Measurements from ENCODE around the gene IL10RB. TPM values are rescaled to one million over a fixed set of nuclear protein-coding genes. Genes with fewer than 3 reads are reported as not detected.

The IL10RB gene
- total and polyA plus RNA-seq, 2 experiments from 2014 or later, result 2.2 to 2.5 TPM

- H3K4me3 Mint-ChIP-seq, result no peak overlapping the region
- no peak overlapping the region for H3K4me2 ChIP-seq
- no peak for DNase-seq (ENCODE audit: low spot score)
- no peak overlapping the region for H3K27ac ChIP-seq (ENCODE audit: low read depth)
- H3K36me3 Mint-ChIP-seq (ENCODE audit: low read depth), result peaks cover 67% of the 10 kb centered on the region
- H3K27ac Mint-ChIP-seq, result no peak overlapping the region
- H3K79me2 ChIP-seq (replicated peaks; ENCODE audit: insufficient read depth), result peaks cover 9% of the 10 kb centered on the region; the same call in 1 of the 2 replicates
- H3K4me3 ChIP-seq, result no peak overlapping the region
- no peaks in the 10 kb centered on the region for H3F3A ChIP-seq (replicated peaks; ENCODE audit: low read depth)
- ATAC-seq, result no peak
- no peaks in the 10 kb centered on the region for H3K9me2 ChIP-seq (ENCODE audit: insufficient read depth)
- H3K4me1 ChIP-seq (ENCODE audit: insufficient read depth), result no peaks in the 10 kb centered on the region
- H4K20me1 ChIP-seq (replicated peaks; ENCODE audit: insufficient read depth), result no peaks in the 10 kb centered on the region
- H3K9me3 Mint-ChIP-seq, result peaks cover 17% of the 10 kb centered on the region
- peaks cover 20% of the 10 kb centered on the region for H3K36me3 ChIP-seq (ENCODE audit: insufficient read depth)
- no peaks in the 10 kb centered on the region for H3K27me3 ChIP-seq (ENCODE audit: insufficient read depth)
- H3K27me3 Mint-ChIP-seq (ENCODE audit: insufficient read depth, low read depth, poor library complexity), result peaks cover 2% of the 10 kb centered on the region
- H3K4me1 Mint-ChIP-seq, result no peaks in the 10 kb centered on the region
- TF ChIP-seq CREB1 (CRISPR knock-in tag; IDR thresholded peaks at IDR 0.05; ENCODE audit: low read depth) (no peak), POLR2AphosphoS5 (IDR thresholded peaks at IDR 0.05; ENCODE audit: low read depth) (no peak), EZH2phosphoT487 (IDR thresholded peaks at IDR 0.05; ENCODE audit: unreplicated experiment) (no peak), EZH2 (IDR thresholded peaks at IDR 0.05; ENCODE audit: low read depth, unreplicated experiment) (no peak), STAT1 (IDR thresholded peaks at IDR 0.05; ENCODE audit: unreplicated experiment) (no peak), ZNF114 (CRISPR knock-in tag; IDR thresholded peaks at IDR 0.05) (no peak), NANOG (IDR thresholded peaks at IDR 0.05; ENCODE audit: borderline replicate concordance) (no peak)
- TF ChIP-seq, protein P1, sequence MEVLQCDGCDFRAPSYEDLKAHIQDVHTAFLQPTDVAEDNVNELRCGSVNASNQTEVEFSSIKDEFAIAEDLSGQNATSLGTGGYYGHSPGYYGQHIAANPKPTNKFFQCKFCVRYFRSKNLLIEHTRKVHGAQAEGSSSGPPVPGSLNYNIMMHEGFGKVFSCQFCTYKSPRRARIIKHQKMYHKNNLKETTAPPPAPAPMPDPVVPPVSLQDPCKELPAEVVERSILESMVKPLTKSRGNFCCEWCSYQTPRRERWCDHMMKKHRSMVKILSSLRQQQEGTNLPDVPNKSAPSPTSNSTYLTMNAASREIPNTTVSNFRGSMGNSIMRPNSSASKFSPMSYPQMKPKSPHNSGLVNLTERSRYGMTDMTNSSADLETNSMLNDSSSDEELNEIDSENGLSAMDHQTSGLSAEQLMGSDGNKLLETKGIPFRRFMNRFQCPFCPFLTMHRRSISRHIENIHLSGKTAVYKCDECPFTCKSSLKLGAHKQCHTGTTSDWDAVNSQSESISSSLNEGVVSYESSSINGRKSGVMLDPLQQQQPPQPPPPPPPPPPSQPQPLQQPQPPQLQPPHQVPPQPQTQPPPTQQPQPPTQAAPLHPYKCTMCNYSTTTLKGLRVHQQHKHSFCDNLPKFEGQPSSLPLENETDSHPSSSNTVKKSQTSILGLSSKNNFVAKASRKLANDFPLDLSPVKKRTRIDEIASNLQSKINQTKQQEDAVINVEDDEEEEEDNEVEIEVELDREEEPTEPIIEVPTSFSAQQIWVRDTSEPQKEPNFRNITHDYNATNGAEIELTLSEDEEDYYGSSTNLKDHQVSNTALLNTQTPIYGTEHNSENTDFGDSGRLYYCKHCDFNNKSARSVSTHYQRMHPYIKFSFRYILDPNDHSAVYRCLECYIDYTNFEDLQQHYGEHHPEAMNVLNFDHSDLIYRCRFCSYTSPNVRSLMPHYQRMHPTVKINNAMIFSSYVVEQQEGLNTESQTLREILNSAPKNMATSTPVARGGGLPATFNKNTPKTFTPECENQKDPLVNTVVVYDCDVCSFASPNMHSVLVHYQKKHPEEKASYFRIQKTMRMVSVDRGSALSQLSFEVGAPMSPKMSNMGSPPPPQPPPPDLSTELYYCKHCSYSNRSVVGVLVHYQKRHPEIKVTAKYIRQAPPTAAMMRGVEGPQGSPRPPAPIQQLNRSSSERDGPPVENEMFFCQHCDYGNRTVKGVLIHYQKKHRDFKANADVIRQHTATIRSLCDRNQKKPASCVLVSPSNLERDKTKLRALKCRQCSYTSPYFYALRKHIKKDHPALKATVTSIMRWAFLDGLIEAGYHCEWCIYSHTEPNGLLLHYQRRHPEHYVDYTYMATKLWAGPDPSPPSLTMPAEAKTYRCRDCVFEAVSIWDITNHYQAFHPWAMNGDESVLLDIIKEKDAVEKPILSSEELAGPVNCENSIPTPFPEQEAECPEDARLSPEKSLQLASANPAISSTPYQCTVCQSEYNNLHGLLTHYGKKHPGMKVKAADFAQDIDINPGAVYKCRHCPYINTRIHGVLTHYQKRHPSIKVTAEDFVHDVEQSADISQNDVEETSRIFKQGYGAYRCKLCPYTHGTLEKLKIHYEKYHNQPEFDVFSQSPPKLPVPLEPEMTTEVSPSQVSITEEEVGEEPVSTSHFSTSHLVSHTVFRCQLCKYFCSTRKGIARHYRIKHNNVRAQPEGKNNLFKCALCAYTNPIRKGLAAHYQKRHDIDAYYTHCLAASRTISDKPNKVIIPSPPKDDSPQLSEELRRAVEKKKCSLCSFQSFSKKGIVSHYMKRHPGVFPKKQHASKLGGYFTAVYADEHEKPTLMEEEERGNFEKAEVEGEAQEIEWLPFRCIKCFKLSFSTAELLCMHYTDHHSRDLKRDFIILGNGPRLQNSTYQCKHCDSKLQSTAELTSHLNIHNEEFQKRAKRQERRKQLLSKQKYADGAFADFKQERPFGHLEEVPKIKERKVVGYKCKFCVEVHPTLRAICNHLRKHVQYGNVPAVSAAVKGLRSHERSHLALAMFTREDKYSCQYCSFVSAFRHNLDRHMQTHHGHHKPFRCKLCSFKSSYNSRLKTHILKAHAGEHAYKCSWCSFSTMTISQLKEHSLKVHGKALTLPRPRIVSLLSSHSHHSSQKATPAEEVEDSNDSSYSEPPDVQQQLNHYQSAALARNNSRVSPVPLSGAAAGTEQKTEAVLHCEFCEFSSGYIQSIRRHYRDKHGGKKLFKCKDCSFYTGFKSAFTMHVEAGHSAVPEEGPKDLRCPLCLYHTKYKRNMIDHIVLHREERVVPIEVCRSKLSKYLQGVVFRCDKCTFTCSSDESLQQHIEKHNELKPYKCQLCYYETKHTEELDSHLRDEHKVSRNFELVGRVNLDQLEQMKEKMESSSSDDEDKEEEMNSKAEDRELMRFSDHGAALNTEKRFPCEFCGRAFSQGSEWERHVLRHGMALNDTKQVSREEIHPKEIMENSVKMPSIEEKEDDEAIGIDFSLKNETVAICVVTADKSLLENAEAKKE (CRISPR knock-in tag; IDR thresholded peaks at IDR 0.05), result no peak
- TF ChIP-seq, protein P2, sequence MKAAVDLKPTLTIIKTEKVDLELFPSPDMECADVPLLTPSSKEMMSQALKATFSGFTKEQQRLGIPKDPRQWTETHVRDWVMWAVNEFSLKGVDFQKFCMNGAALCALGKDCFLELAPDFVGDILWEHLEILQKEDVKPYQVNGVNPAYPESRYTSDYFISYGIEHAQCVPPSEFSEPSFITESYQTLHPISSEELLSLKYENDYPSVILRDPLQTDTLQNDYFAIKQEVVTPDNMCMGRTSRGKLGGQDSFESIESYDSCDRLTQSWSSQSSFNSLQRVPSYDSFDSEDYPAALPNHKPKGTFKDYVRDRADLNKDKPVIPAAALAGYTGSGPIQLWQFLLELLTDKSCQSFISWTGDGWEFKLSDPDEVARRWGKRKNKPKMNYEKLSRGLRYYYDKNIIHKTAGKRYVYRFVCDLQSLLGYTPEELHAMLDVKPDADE (IDR thresholded peaks at IDR 0.05), result no peak
- TF ChIP-seq, protein P3, sequence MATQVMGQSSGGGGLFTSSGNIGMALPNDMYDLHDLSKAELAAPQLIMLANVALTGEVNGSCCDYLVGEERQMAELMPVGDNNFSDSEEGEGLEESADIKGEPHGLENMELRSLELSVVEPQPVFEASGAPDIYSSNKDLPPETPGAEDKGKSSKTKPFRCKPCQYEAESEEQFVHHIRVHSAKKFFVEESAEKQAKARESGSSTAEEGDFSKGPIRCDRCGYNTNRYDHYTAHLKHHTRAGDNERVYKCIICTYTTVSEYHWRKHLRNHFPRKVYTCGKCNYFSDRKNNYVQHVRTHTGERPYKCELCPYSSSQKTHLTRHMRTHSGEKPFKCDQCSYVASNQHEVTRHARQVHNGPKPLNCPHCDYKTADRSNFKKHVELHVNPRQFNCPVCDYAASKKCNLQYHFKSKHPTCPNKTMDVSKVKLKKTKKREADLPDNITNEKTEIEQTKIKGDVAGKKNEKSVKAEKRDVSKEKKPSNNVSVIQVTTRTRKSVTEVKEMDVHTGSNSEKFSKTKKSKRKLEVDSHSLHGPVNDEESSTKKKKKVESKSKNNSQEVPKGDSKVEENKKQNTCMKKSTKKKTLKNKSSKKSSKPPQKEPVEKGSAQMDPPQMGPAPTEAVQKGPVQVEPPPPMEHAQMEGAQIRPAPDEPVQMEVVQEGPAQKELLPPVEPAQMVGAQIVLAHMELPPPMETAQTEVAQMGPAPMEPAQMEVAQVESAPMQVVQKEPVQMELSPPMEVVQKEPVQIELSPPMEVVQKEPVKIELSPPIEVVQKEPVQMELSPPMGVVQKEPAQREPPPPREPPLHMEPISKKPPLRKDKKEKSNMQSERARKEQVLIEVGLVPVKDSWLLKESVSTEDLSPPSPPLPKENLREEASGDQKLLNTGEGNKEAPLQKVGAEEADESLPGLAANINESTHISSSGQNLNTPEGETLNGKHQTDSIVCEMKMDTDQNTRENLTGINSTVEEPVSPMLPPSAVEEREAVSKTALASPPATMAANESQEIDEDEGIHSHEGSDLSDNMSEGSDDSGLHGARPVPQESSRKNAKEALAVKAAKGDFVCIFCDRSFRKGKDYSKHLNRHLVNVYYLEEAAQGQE (IDR thresholded peaks at IDR 0.05; ENCODE audit: unreplicated experiment), result no peak
- TF ChIP-seq, protein P4, sequence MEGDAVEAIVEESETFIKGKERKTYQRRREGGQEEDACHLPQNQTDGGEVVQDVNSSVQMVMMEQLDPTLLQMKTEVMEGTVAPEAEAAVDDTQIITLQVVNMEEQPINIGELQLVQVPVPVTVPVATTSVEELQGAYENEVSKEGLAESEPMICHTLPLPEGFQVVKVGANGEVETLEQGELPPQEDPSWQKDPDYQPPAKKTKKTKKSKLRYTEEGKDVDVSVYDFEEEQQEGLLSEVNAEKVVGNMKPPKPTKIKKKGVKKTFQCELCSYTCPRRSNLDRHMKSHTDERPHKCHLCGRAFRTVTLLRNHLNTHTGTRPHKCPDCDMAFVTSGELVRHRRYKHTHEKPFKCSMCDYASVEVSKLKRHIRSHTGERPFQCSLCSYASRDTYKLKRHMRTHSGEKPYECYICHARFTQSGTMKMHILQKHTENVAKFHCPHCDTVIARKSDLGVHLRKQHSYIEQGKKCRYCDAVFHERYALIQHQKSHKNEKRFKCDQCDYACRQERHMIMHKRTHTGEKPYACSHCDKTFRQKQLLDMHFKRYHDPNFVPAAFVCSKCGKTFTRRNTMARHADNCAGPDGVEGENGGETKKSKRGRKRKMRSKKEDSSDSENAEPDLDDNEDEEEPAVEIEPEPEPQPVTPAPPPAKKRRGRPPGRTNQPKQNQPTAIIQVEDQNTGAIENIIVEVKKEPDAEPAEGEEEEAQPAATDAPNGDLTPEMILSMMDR (conservative IDR thresholded peaks at IDR 0.05; ENCODE audit: low read depth in 2 of 2), result no peak
- H2AFZ ChIP-seq, result no peak overlapping the region
Observed at GRCh38 chr21:33244779-33245105, 21.4 kb upstream of the IL10RB start.
